Forelimb muscle (tissue), 1 donor: ENCODE data around the gene TAGLN3. TPM values are rescaled to one million over a fixed set of nuclear protein-coding genes. Genes with fewer than 3 reads are reported as not detected.

ENCODE experiments used
- DNase-seq: peaks from one replicate; pipeline ENCODE4 v3.0.0-alpha.2; 2013; ENCODE audit warnings: low read depth
- polyA plus RNA-seq: library from polyadenylated mRNA; unstranded; fragments of 120-200 nt; gene quantifications from one replicate; pipeline ENCODE4 v1.2.1, GENCODE V29; 2013; ENCODE audit not compliant: insufficient read length

The TAGLN3 gene
- polyA plus RNA-seq, 1 donor, result 3.4 TPM

DNA sequence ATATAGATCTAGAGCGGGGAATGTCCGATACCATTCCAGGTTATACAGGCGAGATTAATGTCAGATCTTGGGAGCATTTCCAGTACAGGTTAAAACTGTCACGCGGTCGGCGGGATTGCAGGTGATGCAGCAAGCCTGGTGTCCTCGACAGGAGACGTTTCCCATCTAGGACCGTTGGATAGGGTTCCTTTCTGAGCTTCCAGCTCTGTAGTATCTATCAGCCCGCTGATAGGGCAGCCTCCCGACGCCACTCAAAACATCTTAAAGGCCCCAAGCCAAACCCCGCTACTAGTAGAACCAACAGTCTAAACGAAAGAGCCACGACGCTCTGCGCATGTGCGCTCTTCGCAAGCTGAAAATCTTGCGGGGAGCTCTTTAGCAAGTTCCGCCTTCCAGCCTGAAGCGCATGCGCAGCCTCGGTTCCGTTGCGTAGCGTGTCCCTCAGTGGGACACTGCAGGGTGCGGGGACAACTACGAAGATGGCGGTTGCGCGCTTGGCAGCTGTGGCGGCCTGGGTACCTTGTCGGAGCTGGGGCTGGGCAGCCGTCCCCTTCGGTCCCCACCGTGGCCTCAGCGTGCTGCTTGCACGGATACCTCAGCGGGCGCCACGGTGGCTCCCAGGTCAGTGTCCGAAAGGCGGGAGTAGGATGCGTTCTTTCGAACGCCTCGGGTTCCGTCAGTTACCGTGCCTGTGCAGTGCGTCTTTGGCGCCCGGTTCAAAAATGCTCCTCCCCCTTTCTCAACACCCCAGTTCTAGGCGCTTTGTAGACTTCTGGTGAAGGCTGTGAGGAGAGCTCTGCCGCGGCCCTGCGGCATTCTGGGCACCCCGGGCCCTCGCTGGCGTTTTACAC, 19.9 kb upstream of the TAGLN3 start, which contains the start of gene ABHD10:
Gene ABHD10, plus strand, starts transcription at position 444 of the 851 bp plus-strand sequence. Its CDS starts 36 bp downstream, at position 480.
- DNase-seq, result peak; percentile 97

DNA sequence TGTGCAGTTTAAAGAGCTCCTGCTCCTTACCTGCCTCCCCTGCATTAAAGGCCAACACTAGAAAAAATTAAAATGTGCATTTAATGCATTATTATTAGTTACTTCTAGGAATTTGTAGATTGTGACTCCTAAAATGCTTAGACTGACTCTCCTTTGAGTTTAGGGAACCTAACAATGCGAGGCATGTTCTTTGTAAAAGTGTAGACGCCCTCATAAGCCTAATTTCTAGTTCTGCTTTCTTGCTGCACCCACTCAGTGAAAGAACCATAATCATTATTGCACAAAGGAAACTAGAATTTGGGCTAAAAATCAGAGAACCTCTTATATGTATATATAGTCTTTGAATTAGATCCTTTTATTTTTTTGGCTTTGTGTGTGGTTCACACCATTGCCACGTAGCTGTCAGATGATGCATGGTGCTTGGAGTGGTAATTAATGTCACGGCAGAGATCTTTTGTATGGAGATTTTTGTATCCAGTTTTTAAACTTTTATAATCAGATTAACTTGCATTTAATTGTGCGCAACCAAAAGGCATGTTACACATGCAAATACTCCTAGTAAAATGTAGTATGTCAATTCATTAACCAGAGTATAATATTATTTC, 19.2 kb upstream of the TAGLN3 start:
- no peak for DNase-seq

DNA sequence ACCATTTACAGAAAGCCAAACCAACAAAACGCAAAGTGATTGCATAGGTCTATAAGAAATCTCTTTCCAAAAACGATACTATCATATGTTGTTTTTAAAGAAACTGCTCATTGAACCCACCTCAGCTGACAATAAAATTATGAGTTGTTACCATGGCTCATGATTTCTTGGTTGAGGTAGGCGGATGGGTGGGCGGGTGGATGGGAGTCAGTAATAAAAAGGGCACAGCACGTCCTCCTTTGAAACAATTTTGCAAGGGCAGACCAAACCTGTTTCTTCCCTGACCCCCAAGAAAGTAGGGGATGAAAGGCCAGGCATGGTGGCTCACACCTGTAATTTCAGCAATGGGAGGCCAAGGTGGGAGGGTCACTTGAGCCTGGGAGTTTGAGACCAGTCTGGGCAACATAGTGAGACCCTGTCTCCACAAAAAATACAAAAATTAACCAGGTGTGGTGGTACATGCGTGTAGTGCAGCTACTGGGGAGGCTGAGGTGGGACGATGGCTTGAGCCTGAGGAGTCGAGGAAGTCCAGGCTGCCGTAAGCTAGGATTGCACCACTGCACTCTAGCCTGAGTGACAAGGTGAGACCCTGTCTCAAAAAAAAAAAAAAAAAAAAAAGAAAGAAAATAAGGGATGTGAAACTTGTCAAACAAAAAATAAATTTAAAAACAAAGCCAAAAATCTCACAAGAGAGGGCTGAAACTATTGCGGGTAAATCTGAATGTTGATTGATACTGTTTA, 17.8 kb upstream of the TAGLN3 start:
- DNase-seq, result no peak

DNA sequence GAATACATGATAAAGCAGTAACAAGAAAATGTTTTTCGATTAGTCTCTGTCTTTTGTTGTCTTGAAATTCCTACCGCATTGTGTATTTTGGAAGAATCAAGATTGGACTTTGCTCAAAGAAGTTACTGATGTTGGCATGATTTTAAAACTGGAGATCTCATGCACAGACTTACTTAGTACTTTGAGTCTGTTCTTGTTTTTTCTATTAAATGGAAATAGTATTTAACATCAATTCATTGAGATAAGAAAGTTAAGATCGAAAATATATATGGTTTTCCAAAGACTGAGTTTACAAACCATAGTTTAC, 17.3 kb upstream of the TAGLN3 start:
- DNase-seq, result no peak

DNA sequence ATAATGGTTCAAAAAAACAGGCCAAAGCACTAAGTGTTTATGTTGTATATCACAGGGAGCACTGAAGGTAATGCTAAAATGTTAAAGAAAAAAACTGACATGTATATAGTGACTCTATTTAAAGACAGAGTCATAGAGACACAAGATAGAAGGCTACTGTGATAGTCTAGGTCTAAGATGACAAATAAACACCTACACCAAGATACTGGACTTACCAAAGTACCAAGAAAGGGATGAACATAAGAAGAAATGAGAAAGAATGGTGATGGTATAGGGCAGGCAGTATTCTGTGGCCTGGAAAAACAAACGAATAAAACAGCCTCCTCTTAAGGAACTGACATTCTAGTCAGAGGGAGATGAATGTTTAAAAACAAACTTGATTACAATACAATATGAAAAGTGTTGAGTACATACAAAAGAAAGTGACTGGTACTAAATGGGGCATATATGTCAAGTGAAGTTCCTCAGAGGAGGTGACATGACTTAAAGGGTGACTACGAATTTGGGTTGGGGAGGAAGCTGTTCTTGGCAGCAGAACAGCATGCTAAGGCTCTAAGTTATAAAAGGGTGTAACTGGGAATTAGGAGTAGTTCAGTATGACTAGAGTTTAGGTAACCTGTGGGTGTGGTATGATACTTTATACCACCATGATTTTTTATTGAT, 14.0 kb upstream of the TAGLN3 start:
- no peak for DNase-seq

DNA sequence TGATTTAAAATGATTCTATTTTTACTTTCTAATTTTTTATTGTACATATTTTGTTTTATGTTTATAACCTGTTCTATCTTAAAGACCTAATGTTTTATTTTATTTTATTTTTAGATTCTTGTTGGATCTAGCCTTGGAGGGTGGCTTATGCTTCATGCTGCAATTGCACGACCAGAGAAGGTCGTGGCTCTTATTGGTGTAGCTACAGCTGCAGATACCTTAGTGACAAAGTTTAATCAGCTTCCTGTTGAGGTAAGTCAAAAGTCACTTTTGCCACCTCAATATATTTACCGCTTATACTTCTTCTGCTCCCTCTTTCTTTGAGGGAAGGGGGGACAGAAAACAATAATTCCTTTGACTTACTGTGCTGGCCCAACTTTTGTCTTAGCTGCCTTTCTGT, 11.9 kb upstream of the TAGLN3 start:
- DNase-seq, result no peak

DNA sequence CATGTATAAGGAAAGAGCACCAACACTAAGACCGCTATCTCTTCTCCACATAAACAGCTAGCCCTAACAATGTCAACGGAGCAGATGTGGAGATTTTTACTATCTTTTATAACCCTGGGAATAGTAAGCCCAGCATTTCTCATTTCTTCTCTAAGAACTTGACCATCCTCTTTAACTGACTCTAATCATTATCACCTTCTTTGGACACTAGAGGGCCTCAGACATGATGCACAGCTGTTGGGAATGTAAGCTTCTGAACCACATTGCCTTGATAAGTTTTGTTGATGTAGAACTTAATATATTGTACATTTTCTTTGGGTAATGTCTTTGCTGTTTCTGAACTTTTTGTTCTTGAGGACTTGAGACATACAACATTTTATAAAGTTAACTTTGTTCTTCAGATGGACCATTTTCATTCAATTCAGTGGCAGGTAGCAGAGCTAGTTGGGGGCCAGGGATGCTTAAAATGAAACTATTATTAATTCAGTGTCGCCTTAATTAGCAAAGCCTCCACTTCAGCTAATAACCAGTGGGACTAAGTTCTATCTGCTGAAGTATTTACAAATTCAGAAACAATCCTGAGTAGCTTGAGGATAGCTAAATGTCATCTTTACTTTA, 9.6 kb upstream of the TAGLN3 start:
- DNase-seq, result no peak

DNA sequence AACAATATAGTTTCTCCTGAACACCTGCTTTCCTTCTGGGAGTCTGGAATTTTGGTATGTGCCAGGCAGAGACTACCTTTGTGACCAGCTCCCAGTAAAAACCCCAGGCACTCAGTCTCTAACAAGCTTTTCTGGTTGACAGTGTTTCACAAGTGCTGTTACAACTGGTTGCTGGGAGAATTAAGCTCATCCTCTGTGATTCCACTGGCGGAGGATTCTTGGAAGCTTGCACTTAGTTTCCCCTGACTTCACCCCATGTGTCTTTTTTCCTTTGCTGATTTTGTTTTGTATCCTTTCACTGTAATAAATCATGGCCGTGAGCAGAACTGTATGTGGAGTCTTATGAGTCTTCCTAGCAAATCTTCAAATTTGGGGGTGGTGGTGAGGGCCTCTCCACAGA, 5.7 kb upstream of the TAGLN3 start:
- no peak for DNase-seq

DNA sequence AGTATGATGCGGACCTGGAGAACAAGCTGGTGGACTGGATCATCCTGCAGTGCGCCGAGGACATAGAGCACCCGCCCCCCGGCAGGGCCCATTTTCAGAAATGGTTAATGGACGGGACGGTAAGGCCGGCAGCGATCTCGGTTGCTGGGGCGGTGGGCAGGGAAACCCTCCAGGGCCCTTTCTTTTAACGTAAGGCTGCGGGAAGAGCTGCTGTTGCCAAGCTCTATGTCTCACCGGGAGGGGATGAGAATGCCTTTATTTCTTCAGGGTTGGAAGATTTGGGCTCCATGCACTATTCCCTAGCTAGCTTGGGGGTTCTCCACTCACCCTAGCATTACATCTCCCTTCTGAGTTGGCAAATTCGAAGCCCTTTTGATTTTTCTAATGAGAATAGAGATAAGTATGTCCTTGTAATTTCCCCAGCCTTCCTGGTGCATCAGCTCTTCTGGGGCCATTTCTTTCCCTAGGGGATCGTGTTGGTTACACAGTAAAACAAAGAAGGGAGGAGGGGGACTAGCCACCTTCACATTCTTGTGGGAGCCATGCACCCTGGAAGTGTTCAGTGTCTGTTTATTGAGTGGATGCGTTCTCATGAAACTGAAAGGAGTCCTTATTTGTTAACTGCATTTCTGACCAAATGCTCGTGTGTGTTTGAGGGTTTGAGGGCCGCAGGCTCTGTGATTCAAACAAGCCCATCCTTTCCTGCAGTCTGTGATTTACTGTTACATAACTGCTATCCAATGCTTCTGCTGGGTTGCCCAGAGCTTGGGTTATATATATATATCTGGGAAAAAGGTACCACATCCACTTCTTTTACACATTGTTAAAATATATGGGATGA, 982 bp downstream of the TAGLN3 start:
- no peak for DNase-seq

DNA sequence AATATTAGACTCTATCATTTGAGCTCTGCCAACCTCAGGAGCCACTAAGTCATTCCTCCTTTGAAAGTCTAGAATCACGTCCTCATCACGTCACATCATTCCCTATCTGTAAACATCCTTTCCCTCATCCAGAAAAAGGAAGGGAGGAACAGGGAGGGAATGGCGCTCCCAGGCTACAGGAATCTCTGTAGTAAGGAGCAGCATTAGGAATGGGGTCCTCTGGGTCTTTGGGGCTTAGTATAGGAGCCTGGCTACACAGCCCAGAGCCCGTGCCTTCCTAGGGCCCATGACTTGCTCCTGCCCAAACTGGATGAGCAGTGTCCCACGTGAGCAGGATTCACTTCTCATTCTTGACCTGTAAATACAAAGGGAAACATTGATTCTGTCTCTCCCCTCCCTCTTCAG, 1.6 kb downstream of the TAGLN3 start:
- no peak for DNase-seq

DNA sequence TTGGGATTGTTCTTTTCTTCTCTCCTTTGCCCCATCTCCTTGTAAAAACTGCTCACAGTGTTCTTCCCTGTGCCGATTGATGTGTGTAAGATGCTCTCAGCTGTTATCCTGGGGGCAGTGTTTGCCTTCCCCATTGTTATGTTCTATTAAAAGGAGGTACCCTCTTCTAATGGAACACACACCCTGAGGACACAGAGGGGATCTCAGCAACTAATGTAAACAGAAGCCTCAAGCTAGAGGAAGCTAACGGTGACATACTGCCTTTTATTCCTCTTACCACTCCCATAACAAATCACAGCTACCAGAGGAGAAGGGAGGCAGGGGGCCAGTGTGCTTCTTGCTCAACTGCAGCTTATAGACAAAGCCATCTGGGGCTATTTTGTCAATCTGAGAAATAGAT, 2.2 kb downstream of the TAGLN3 start:
- DNase-seq, result no peak

DNA sequence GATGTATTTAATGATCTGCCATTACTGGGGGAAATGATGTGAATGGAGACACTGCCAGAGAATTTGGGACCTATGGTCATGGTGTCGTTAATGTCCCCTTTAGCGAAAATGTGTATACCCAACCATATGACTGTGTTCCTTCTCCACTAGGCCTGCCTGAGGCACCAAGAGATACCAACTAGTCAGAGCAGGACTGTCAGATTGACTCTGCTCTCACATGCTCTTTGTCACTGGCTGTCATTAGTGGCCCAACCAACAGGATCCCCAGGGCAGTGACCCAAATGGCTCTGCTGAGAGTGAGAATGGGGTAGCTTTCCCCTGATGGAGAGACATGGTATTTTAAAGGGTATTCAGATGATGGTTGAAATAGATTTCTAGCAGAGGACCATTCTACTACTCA, 2.8 kb downstream of the TAGLN3 start:
- DNase-seq, result no peak

DNA sequence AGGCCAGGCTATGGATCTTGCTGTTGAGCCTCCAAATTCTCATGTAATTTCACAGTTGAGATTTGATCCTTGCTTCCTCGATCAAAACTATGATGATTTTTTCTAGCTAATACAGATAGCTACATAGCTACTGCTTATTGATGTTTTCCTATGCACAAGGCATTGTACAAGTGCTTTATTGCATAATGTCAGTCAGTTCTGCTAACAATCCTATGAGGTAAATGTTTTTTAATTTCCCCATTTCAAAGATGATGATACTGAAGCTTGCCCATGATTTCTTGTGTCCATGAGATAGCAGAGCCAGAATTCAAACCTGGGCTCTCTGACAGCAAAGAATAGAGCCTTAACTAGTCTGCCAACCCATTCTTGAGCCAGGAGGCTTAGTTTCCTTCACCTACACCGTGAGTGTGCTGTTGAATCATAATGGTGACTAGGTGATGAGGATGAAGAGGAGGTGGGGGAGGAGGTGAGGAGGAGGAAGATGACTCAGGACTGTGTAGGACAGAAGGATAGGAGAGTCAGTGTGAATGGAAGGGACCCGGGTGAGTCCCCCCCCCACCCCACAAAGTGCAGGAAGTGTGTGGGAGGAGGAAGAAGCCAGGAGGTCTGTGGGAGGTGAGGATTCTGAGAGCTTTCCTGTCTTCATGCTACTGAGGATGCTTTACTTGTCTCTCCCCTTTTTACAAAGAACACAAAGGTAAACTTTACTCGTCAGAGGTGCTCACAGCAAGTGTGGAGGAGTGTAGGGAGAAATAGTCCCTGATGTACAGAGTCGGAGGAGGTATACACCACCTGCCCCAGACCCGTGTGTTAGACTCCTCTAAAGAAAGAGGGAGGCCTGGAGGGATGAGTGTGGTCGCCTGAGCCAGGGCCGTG, 3.6 kb downstream of the TAGLN3 start:
- DNase-seq, result no peak

DNA sequence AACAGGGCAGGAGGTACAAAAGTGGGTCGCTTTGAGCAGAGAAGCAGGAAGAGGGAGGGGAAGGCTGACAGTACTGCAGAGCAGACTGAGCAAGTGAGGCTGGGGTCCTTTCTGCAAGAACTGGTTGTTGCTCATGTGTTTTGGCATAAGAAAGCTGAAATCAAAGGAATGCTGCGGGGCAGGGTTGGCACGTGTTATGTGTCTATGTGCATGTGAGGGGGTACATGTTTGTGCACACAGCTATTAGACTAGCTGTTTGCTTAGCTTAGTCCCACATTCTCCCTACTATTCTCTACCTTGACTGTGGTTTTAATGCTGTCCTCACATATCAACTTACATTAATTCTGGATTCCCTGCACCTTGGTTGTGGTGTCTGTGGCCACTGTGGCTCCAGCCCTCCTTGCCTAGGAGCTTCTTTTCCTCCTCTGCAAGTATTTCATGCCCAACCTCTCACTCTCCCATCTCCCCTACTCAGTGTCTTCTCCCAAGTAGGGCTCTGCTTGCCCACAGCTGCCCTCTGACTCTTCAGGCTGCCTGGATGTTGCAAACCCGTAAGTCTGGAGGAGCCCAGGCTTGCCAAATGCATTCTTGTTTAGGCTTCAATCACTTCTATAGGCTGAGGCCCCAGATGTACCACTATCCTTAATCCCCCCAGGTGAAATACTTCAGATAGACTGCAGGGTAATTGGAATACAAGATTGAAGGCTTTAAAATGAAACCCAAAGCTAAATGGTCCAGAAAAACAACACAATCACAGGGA, 4.8 kb downstream of the TAGLN3 start:
- DNase-seq, result no peak

DNA sequence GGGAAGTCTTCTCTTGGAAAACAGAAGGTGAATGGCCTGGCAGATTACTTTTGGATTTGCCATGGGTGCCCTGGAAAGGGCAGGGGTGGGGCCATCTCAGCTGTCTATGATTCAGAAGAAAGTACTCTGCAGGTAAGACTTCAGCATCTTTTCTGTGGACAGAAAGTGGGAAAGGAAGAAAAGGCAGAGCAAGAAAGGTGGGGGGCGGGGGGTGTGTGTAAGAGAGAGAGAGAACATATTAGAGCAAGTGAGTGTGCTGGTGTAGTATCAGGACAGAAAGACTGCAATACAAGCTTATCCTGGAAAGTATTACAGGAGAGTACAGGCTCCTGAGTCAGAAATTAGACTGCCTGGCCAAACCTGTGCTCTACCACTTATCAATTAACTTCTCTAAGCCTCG, 5.5 kb downstream of the TAGLN3 start:
- no peak for DNase-seq

DNA sequence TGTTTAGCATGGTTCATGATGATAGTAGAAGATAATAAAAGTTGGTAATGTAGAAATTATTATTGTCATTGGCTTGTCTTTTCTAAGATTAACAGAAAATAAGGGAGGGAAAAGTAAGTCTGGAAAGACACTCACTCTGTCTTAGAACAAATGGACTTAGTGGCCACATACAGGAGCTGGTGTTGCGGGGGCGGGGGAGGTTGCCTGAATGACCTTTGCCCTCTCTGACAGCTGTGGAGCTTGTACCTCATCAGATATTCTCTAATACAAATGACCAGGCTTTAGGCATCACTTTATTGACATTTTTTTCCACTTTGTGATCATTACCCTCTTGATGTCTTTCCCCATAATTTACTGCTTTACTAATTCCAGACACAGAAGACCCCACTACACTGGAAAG, 5.9 kb downstream of the TAGLN3 start:
- DNase-seq, result no peak

DNA sequence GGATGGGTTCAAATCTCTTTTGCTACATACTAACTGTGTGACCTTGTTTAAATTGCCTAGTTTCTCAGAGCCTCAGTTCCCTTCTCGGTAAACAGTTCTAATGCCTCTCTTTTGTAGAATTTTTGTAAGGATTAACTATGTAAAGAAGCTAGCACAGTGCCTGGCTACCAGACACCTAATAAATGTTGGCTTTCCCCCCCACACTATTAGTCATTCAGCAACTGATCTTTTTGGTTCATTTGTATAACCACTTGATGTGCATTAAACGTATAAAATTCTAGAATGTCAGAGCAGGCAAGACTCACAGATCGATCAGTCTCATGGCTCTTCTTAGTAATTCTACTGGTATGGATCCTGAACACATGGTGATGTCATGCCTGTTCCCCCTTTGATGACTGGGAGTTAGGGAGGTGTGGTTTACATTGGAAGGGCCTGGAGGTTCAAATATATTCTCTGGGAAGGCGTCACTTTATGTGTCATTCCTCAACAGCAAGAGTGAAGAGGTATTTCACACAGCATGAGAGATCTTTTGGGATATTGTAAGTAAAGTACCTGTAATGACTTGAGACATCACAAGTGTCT, 6.5 kb downstream of the TAGLN3 start:
- DNase-seq, result no peak

DNA sequence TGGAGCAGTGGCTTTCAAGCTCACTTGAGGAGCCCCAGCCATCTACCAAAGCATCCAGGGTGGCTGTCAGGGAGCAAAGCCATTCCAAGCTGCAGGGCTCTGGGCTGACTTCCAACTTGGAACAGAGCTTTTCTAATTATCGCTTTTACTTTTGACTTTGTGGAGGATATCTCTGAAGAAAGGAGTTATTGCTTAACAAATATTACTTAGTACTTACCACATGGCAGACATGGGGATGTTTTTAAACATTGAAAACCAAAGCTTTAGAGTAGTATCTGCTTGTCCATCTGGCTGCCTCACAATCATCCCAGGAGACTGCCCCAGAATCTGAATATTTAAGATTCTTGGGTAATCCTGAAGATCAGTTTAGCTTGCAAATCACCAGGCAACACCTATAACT, 8.9 kb downstream of the TAGLN3 start:
- no peak for DNase-seq

DNA sequence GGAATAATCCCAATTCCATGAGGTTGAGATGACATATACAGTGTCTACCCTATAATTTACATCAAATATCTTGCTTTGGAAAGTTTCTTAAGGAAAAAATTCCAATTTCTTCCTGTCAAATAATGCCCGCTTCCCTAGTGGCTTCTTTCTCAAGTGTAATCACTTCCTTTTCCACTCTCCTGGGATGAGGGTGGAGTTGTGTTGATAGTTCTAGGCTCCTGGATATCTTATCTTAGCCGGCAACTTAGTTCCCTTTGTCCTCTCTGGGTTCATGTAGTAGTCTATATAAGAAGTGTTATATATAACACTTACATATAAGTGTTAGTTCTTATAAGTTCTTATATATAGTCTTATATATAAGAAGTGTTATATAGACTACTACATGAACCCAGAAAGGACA, 10.9 kb downstream of the TAGLN3 start:
- DNase-seq, result no peak
